Measurements from ENCODE around the gene KCNE3.

The KCNE3 gene, protein sequence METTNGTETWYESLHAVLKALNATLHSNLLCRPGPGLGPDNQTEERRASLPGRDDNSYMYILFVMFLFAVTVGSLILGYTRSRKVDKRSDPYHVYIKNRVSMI

DNA sequence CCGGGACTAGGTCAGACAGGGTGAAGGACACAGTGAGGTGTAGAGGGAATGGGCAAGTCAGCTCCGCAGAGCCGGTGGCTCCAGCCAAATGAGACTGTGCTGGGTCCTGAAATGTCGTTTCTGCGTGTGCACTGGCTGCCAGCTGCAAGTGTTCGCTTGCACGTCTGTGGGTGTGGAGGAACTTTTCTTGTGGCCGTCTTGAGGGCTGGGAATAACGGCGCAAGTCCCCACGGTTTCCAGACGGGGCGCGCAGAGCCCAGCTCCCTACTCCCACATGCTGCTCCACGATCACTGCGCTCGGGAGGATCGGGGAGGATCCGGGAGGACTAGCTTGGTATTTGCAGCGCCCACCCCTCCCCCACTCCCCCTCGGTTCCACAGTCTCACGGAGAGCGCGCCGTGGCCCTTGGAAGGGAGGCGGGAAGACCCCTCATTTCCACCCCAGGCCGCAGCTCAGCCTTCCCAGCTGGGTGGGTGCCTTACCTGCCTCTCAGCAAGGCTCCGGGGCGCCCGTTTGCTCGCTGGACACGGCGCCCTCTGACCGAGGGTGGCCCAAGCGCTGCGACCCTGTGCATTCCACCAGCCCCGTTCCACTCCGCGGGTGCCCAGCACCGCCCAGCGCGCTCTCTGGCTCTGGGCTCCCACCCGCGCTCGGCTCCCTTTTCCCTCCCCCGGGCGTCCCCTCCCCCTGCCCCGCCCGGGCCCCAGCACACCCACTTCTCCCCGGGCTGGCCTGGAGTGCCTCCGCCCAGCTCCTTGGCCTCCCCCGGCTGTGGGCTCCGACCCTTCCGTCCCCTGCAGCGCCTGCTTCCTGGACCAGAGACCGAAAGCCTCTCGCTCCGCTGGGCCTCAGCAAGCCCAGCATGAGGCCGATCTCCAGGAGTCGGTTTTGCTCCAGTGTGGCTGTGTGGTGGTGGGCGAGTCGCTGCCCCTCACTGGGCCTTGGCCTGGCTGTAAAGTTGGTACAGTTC, at the start of gene KCNE3:
Gene KCNE3, minus strand, starts transcription at position 634 of the 970 bp plus-strand sequence. CDS start 9,986 bp downstream, outside the sequence.
- DNase-seq (ENCODE audit: low spot score) = peak; percentile 39

DNA sequence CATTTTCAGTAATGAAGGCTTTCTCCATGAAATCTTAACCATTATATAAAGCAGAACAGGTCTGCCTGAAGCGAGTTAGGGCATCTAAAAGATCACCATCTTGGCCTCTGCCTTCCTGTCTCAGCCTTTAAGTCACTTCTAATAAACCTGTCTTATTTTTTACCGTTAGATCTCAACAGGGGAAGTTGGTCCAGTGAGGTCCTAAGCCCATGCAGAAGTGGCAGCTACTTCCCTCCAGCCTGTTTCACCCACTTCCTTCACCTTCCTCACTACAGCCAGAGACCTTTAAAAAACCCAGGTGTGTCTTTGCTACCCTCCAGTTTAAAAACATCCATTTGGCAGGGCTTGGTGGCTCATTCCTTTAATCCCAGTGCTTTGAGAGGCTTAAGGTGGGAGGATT, 40.2 kb upstream of the KCNE3 start:
- DNase-seq (ENCODE audit: low spot score) = no peak

DNA sequence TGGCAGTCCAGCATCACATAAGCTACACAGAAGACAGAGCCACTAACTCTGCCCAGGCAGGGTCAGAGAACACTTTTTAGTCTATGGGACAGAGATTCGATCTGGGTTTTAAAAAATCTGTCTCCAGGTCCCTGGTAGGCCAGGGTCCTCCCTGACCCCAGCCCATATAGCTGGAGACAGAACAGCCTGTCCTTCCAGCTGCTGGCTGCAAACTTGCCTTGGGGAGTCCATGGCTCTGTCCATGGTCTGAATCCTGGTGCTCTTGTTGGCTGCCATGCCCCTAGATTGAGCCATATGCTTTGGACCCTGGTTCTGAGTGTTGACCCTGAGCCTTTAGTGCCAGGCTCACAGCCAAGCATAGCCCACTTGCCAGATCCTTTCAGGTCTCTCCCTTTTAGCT, 39.5 kb upstream of the KCNE3 start:
- no peak for DNase-seq (ENCODE audit: low spot score)

DNA sequence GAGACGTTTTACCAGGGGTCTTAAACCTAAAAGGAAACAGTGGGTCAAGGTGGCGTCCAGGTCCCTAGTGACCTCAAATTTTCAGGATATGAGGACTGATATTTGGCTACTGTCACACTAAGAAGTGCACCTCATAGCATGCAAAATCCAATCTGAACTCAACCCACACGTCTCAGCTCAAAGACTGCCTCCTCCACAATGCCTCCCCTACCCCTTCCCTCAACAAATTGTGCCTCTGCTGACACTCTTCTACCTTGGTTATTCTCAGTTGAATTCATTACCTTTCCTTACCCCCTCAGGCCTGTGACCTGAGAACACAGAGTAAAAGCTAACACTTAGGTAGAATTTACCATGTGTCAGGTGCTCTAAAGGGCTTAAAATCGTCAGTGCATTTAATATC, 38.6 kb upstream of the KCNE3 start:
- no peak for DNase-seq (ENCODE audit: low spot score)

DNA sequence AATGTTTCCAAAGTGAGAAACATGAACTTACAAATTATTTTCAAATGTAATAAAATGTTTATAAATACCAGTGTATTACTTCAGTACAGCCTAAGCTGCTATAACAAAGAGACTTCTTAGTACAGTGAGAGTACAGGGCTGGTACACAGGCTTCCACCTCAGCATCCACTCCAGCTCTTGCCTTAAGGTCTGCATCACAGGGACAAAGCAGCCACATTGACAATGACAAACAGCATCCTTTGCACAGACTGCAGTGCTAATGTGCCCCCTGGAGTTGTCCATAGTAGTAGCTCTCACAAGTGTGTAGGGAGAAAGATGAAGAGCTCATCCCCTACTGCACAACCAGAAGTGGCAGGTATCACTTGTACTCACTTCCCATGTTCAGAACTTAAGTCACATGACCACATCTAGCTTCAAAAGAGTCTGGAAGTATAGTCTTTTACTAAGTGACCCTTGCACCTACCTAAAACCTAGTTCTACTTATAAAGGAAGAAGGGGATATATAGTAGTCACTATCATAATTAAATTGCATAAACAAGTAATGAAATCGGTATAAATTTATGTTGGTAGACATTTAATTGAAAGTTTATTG, 36.8 kb upstream of the KCNE3 start:
- DNase-seq (ENCODE audit: low spot score) = no peak

DNA sequence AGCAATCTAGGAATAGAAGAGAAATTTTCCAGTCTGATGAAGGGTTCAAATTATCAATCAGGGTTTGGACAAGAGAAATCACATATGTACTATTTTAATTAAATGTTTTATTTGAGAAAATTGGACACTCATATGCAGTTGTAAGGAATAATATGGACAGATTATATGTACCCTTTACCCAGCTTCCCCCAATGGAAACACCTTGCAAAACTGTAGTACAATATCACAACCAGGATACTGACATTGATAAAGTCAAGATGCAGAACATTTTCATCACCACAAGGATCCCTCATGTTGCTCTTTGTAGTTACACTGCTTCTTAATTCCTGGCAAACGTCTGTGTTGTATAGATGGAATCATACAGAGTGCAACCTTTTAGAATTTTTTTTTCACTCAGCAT, 27.6 kb upstream of the KCNE3 start:
- DNase-seq (ENCODE audit: low spot score) = no peak

DNA sequence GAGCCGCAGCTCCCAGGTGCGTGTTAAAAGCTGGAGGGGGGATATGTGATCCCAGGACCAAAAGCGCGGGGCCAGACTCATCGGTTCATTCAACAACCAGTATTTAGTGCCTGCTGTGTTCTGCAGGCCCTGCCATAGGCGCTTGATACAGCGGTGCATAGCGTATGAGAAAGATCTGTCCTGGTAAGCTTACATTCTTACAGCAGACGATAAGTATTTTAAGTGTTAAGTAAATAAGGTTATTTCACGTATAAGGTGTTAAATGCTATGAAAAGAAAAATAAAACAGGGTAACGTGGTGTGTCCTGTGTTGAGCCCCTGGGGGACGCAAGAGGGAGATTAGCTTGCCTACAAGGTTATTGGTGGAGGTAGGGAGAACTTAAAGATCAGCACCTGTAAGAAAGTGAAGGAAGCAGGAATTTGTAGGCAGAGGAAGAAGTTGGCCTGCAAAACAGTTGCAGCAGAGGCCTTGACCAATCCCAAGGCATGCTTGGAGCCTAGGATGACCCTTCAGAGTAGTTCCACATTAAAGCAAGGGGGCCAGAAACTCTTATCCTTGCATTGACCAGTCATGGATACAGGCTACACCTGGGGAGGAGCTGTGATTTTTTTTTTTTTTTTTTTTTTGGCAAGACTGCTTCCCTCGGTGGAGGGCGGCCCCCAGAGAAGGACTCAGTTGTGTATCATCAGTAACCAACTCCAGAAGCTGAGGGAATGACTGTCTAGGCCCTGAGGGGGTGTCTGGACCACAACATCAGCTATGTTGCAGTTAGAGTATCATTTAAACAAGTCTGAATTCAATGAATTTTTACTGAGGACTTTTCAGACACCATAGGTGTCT, 26.7 kb upstream of the KCNE3 start:
- DNase-seq (ENCODE audit: low spot score) = no peak

DNA sequence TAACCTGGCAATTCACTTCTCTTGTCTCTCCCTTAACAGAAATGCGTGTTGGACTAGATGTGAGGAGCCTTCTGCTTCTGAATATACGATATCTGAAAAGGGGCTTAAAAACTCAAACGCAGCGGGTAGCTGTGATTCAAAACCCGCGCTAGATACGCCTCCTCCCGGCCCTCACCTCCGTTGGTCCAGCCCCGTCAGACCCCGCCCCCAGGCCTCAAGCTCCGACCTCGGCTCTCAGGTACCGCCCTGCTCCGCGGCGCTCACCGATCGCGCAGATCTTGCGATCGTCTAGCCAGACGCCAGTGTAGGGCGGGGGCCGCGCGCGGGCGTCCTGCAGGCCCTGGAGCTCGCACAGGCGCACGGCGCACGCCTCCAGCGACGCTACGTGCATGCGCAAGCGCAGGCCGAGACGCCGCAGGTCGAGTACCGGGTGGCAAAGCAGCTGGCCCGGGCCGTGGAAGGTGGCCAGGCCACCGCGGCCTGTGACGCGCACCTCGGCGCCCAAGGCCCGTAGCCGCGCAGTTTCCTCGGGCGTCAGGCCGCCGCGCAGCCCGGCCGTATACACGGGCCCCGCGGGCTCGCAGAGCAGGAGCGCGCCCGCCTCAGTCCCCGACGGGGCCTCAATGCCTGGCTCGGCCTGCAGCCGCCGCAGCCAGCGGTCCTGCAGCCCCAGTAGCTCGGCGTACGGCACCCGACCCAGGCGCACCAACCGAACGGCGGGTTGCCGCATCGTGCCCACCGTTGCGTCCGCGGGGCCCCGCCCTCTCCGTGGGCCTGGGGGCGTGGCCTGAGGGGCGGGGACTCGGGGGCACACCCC, 25.8 kb upstream of the KCNE3 start, which contains the start of gene LIPT2:
Gene LIPT2, minus strand, starts transcription at position 751 of the 817 bp plus-strand sequence. Its CDS starts 21 bp downstream, at position 730.
- DNase-seq (ENCODE audit: low spot score) = peak; percentile 96

DNA sequence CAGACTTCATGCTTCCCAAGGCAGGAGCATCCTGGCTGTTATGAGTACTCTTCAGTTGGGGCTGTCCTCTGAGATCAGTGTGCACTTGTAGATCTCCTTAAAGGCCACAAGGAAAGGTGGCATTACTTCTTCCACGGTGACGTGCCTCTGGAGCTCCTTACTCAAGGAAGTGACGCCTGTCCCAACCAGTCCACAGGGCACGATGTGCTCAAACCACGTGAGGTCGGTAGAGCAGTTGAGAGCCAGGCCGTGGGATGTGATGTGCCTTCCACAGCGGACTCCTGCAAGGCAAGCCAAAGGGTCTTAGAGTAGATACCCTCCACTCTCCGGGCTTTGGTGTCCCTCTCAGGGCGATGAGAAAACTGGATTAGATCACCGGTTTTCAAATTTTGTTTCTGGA, 24.7 kb upstream of the KCNE3 start:
- DNase-seq (ENCODE audit: low spot score) = no peak

DNA sequence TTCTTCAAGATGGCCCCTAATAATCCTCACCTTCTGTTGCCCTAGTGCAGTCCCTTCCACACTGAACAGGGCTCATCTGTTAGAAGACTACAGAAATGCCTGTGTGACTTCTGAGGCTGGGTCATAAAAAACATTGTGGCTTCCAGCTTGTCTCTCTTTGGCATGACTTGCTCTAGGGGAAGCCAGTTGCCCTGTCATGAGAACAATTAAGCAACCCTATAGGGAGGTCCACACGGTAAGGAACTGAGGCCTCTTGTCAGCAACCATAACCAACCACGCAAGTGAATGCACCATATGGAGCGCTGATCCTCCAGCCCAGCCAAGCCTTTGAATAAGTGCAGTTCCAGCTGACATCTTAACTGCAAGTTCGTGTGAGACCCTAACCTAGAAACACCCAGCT, 23.6 kb upstream of the KCNE3 start:
- no peak for DNase-seq (ENCODE audit: low spot score)

DNA sequence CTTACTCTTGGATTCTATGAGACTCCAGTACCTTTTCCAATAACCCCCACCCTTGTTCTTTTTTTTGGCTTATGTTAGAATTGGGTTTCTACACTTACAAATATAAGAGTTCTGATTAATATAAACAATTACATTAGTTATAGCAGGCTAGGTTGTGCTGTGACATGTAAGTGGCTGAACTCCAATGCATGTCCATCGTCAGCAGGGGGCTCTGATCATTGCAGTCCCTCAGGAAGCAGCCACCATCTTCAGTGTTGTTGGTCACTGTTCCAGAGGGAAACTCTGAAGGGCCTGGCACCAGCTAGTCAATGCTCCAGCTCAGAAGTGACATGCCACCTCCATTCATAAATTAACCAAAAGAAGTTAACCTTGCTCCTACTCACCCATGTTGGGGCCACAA, 20.5 kb upstream of the KCNE3 start:
- no peak for DNase-seq (ENCODE audit: low spot score)

DNA sequence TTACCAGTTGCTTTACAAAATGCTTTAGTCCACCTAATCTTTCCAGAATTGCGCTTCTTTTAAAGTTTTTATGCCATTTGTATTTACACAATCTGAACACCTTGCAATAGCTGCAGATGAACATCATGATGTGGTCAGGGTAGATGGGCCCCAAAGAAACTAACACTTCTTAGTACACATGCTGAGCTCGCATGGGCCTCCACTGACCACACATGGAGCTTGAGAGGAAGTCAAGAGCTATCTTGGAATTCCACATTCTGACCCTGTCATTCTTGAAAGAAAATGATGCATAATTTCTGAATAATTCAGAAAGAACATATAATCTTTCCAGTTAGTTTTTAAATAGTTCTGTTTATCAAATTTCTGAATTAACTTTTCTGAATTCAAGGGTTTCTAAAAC, 18.5 kb upstream of the KCNE3 start:
- no peak for DNase-seq (ENCODE audit: low spot score)

DNA sequence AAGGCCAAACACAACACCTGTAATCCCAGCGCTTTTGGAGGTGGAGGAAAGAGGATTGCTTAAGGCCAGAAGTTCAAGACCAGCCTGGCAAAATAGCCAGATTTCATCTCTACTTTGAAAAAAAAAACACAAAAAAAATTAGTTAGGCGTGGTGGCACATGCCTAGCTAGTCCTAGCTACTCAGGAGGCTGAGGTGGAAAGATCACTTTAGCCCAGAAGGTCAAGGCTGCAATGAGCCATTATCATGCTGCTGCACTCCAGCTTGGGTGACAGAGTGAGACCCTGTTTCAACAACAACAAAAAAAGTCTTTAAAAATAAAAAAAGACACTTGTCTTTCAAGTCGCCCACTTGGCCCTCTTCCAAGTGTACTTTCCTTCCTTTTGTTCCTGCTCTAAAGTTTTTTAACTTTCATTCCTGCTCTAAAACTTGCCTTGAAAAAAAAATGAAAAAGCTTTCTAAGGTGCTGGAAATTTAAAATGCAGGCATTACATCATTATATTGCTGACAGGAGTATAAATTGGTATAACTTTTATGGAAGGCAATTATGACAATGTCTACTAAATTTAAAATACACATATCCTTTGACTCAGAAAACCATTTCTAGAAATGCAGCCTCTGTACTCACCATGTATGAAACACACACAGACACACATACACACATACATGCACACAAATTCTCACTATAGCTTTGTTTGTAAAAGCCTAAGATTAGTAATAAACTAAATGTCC, 13.5 kb upstream of the KCNE3 start:
- DNase-seq (ENCODE audit: low spot score) = no peak

DNA sequence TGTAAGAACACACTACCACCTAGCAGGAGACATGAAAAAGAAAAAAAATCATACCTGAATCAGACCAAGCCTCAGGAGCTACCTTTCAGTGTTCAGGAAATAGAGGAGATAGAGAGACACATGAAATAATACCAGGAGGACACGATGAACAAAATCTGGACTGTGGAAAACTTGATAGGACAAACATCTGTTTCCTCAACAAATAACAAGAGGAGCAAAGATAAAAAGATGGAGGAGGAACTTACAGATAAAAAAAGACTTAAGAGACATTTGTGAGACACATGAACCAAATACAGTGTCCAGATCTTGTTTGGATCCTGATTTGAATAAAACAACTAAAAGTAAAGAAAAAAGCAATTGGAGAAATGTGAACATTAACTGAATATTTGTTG, 12.4 kb upstream of the KCNE3 start:
- DNase-seq (ENCODE audit: low spot score) = no peak

DNA sequence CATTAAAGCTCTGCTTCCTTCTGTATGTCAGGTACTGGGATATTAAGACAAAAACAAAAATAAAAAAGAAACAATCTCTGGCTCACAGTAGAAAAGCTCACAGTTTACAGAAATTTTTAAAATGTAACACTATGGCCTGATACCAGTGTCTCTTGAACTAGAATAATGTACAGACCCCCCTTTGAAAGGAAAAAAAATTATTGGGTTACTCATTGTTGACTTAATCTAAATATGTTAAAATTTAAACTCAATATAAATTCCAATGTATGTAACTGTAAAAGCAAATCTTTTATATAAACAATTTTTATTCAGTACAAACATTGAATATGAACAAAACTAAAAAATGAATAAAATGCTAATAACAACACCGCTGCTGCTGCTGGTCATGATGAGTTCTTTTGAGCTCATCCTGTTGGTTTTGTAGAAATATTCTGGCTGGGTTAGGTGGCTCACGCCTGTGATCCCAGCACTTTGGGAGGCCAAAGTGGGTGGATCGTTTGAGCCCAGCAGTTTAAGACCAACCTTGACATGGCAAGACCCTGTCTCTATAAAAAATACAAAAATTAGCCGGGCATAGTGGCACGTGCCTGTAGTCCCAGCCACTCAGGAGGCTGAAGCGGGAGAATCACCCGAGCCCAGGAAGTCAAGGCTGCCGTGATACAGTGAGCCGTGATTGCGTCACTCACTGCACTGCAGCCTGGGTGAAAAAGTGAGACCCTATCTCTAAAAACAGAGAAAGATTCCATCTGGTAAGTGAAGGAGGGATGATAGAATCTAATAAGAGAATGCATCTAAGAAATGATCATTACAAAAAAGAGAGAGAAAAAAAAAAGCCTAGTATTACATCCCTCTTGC, 11.8 kb upstream of the KCNE3 start:
- no peak for DNase-seq (ENCODE audit: low spot score)

DNA sequence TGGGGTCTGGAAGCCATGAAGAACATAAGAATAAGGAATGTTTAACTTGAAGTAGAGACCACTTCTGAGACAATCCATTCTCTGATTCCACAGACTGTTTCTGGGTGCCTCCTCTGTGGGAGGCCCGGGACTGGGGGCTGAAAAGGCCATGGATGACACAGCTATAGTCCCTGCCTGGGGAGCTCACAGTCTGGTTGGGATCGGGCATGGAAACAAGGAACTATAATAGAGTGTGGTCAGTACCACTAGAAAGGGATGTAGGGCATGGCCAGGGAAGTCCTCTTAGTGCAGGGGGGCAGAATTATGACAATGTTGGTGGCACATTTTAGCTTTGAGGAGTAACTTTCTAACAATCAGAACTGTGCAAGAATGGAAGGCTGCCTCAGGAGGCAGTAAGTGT, 9.2 kb upstream of the KCNE3 start:
- DNase-seq (ENCODE audit: low spot score) = no peak

DNA sequence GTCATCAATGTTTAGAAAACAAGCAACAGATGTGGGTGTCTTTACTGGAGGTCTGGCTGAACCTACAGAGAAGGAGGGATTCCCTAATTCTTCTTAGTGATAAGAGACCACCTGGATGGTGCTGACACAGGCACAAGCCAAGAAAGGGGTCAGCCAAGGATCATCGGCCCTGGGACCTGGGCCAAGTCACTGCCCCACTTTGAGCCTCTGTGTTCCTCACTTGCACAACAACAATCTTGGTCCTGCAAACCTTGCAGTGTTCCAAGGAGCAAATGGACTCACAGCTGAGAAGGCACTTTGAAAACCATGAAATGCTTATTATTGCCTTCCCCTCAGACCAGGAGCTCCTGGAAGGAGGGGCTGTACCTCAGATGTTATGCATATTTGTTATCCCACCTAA, 7.0 kb upstream of the KCNE3 start:
- no peak for DNase-seq (ENCODE audit: low spot score)

DNA sequence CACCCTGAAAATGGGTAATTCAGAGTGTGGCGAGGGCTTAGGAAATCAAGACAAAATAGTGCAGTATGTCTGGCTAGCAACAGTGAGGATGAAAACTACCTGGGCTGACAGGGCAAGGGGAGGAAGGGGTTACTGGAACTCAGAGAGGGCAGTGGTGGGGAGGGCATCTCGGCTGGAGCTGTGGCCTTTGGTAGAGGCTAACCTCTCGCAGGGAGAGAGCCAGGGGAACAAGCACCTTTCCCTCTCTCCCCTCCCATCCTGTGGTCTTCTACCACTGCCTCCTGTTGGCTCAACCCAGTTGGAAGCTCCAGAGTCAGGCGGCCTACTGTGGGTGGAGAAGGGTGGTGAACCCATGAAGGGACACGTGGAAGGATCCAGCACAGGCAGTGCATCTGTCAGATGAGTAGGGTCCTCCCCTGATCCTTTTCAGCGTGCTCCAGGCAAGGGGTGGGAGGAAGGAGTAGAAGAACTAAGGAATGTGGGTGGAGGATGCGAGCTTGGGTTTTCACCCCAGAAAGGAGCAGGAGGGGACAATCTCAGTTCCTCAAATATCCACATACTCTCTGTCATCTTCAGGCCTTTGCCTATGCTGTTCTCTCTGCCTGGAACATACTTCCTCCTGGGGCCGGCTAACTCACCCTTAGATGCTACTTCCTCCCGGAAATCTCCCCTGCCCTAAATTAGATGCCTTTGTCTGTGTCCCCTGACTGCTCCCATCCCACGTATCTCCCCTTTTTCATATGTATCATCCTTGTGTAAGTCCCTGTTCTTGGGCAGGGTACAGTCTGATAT, 6.2 kb upstream of the KCNE3 start:
- no peak for DNase-seq (ENCODE audit: low spot score)

Measured in Ammon's horn (tissue), 1 donor.